CD4-positive, alpha-beta T cell (primary cell): ENCODE results near the gene SPRYD3. TPM values are rescaled to one million over a fixed set of nuclear protein-coding genes. Genes with fewer than 3 reads are reported as not detected.

ENCODE experiments used
- ATAC-seq: fragments of 200-7000 bp; cut with Tn5 transposase; one replicate; pipeline ENCODE4 v1.10.0; 2022; ENCODE audit warnings: mild to moderate bottlenecking; ENCODE audit not compliant: poor library complexity
- CTCF ChIA-PET: fragments of 350-600 bp; sonication (Branson Sonifier 250); formaldehyde crosslinking; loops from one replicate; lab custom pipeline; 2021; ENCODE audit warnings: antibody characterized with exemption, inconsistent platforms; lab: Charles Lee
- POLR2A ChIA-PET: fragments of 350-600 bp; sonication (Branson Sonifier 250); formaldehyde crosslinking; loops from one replicate; lab custom pipeline; 2021; ENCODE audit warnings: antibody characterized with exemption, inconsistent platforms; lab: Charles Lee
- DNase-seq, 14 experiments: peaks; one replicate each; pipeline ENCODE4 v3.0.0-alpha.2; 2013 to 2020; ENCODE audit warnings: mixed read lengths in 2 of 14
- H3K27ac ChIP-seq, 2 donors: one replicate each; pipeline versions ENCODE4 v1.5.1 to v1.7.0; 2013; ENCODE audit warnings: low read length in 2 of 2, low read depth in 1 of 2, mild to moderate bottlenecking in 1 of 2
- H3K27me3 ChIP-seq, 2 experiments: 1 replicate in 1 of 2; 2 replicates in 1 of 2; pipeline versions ENCODE4 v1.6.1 to v1.7.0; 2013; ENCODE audit warnings: low read length in 2 of 2, control low read depth in 1 of 2, mild to moderate bottlenecking in 1 of 2, moderate library complexity in 1 of 2; ENCODE audit not compliant: insufficient read depth in 2 of 2, control insufficient read depth in 1 of 2
- H3K36me3 ChIP-seq: one replicate; pipeline ENCODE4 v1.6.1; 2013; ENCODE audit warnings: low read length, control low read depth; ENCODE audit not compliant: insufficient read depth
- H3K4me1 ChIP-seq: one replicate; pipeline ENCODE4 v1.6.1; 2013; ENCODE audit warnings: low read length, control low read depth; ENCODE audit not compliant: insufficient read depth
- H3K4me3 ChIP-seq: one replicate; pipeline ENCODE4 v1.5.1; 2013; ENCODE audit warnings: mild to moderate bottlenecking, low read length, moderate library complexity
- H3K9me3 ChIP-seq, 2 experiments: 1 replicate in 1 of 2; 2 replicates in 1 of 2; pipeline versions ENCODE4 v1.6.1 to v1.7.0; 2013; ENCODE audit warnings: low read length in 2 of 2, mild to moderate bottlenecking in 2 of 2, control low read depth in 1 of 2, moderate library complexity in 1 of 2; ENCODE audit not compliant: control insufficient read depth in 1 of 2, insufficient read depth in 1 of 2
- H3K27ac Mint-ChIP-seq: one replicate; pipeline ENCODE4 v1.8.0; 2020; ENCODE audit warnings: mixed read lengths
- H3K27me3 Mint-ChIP-seq: one replicate; pipeline ENCODE4 v1.8.0; 2021; ENCODE audit warnings: mixed read lengths
- H3K36me3 Mint-ChIP-seq: one replicate; pipeline ENCODE4 v1.8.0; 2021; ENCODE audit warnings: low read depth, mixed read lengths
- H3K4me1 Mint-ChIP-seq: one replicate; pipeline ENCODE4 v1.8.0; 2021; ENCODE audit warnings: low read depth, mixed read lengths
- H3K4me3 Mint-ChIP-seq: one replicate; pipeline ENCODE4 v1.8.0; 2020; ENCODE audit warnings: mild to moderate bottlenecking, mixed read lengths
- H3K9me3 Mint-ChIP-seq: one replicate; pipeline ENCODE4 v1.8.0; 2020; ENCODE audit warnings: mixed read lengths
- CTCF ChIP-seq: fragments of 200-600 bp; IDR thresholded peaks from one replicate; pipeline ENCODE4 v1.8.0; 2022; ENCODE audit warnings: antibody characterized with exemption, mild to moderate bottlenecking
- intact Hi-C, 2 experiments: fragments of 100-400 bp; cut with DNase I in 1 of 2; cut with micrococcal nuclease in 1 of 2; formaldehyde crosslinking; loops; one replicate each; pipeline versions ENCODE4 v1.15.1 to v1.9.0; 2023 to 2025; cut with DNase I, micrococcal nuclease
- polyA plus RNA-seq, 2 donors: library from polyadenylated mRNA; unstranded; fragments of 120-200 nt; gene quantifications; one replicate each; pipeline ENCODE4 v1.2.1, GENCODE V29; 2013
- total RNA-seq, 174 experiments: library from RNA in 2 of 174; stranded (reverse) in 2 of 174; gene quantifications; one replicate each; pipeline ENCODE4 v1.2.3 and lab custom pipeline; 2021 to 2026

Gene SPRYD3, protein sequence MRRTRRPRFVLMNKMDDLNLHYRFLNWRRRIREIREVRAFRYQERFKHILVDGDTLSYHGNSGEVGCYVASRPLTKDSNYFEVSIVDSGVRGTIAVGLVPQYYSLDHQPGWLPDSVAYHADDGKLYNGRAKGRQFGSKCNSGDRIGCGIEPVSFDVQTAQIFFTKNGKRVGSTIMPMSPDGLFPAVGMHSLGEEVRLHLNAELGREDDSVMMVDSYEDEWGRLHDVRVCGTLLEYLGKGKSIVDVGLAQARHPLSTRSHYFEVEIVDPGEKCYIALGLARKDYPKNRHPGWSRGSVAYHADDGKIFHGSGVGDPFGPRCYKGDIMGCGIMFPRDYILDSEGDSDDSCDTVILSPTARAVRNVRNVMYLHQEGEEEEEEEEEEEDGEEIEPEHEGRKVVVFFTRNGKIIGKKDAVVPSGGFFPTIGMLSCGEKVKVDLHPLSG
- total RNA-seq (10 to 100 TPM; 17.7 to 21.0 TPM), total RNA-seq (lab: John Stamatoyannopoulos, UW) (23.0 to 71.3 (median 51.1) reads per million in 172 experiments)
- polyA plus RNA-seq (2013, experiment 1 of 2) = 30.4 TPM
- polyA plus RNA-seq (2013, experiment 2 of 2) = 32.0 TPM

- Histone ChIP-seq H3K27ac (peak within 1 kb of the TSS; percentile 82 to 85), H3K36me3 (peaks cover 30% of the 10 kb centered on the region), H3K4me1 (peaks cover 34% of the 10 kb centered on the region), H3K27me3 (no peaks in the 10 kb centered on the region), H3K9me3 (no peaks in the 10 kb centered on the region), H3K4me3 (peak within 1 kb of the TSS; percentile 72)
- Mint-ChIP-seq H3K4me3 (peak within 1 kb of the TSS; percentile 95), H3K9me3 (no peaks in the 10 kb centered on the region), H3K4me1 (peaks cover 40% of the 10 kb centered on the region), H3K27me3 (no peaks in the 10 kb centered on the region), H3K36me3 (peaks cover 46% of the 10 kb centered on the region), H3K27ac (peak within 1 kb of the TSS; percentile 98)
- intact Hi-C loops = loop anchor here (1.0 to 2.0 kb wide), 3 partner anchors 19 to 25 kb away; no protein-coding TSS in a partner anchor
- CTCF ChIA-PET = interaction anchor here (0.9 to 3.6 kb wide), 7 partner anchors 13 to 32 kb away, joined by 3 to 24 read pairs (median 5); partner anchors contain the start of genes IGFBP6 and SOAT2
- ATAC-seq = peak; percentile 94
- peak; percentile 94 to 98 (median 96) for DNase-seq
- POLR2A ChIA-PET = interaction anchor here (0.6 to 4.0 kb wide), 29 partner anchors 8 to 469 kb away, joined by 3 to 37 read pairs (median 6); partner anchors contain the start of genes AAAS, CSAD, EIF4B and IGFBP6
- TF ChIP-seq CTCF = no peak
These were observed at the start of gene SPRYD3 for GRCh38 chr12:53079226-53080117. Gene SPRYD3 (minus strand): TSS chr12:53079390. CDS start chr12:53079333, 57 bp downstream.

GRCh38 chr12:53127169-53127568, 48.0 kb upstream of the SPRYD3 start:
- ChIA-PET CTCF (no interaction called here), POLR2A (no interaction called here)
- no peak for DNase-seq
- no peaks in the 10 kb centered on the region for H3K9me3 ChIP-seq
- Mint-ChIP-seq H3K27ac (no peak overlapping the region), H3K4me3 (no peak overlapping the region), H3K27me3 (peaks cover 9% of the 10 kb centered on the region), H3K9me3 (no peaks in the 10 kb centered on the region), H3K36me3 (no peaks in the 10 kb centered on the region), H3K4me1 (no peaks in the 10 kb centered on the region)
- intact Hi-C loops = no loop called here
- no peaks in the 10 kb centered on the region for H3K27me3 ChIP-seq
- no peak for TF ChIP-seq CTCF
- H3K4me1 ChIP-seq = no peaks in the 10 kb centered on the region
- H3K27ac ChIP-seq = no peak overlapping the region
- H3K36me3 ChIP-seq = no peaks in the 10 kb centered on the region
- no peak for ATAC-seq
- no peak overlapping the region for H3K4me3 ChIP-seq

DNA sequence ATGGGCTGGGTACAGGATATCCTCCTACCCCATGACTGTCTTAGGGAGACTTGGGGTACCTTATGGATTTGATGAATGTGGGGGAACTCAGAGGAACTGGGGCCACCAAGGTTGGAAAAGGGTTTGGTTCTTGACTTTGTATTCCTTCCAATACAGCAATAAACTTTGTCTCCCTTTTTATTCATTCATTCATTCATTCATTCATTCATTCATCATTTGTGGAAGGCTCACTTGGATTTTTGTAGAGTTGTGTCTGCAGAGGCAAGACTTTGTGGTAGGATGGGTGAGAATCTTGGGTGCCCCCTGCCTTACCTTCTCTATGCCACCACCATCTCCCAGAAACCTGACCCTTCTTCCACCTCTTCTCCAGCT, 45.1 kb upstream of the SPRYD3 start:
- ChIA-PET CTCF (interaction anchor here (0.7 kb wide), 1 partner anchor 85 kb away, joined by 4 read pairs; no protein-coding TSS in a partner anchor), POLR2A (no interaction called here)

More for the DNA sequence above, 45.1 kb upstream of the SPRYD3 start:
- H3K9me3 Mint-ChIP-seq = no peaks in the 10 kb centered on the region
- intact Hi-C loops = no loop called here
- H3K4me3 Mint-ChIP-seq = no peak overlapping the region
- no peaks in the 10 kb centered on the region for H3K9me3 ChIP-seq
- peaks cover 4% of the 10 kb centered on the region for H3K27me3 Mint-ChIP-seq
- H3K27ac Mint-ChIP-seq = no peak overlapping the region
- TF ChIP-seq CTCF = no peak
- H3K36me3 Mint-ChIP-seq = no peaks in the 10 kb centered on the region
- no peaks in the 10 kb centered on the region for H3K4me1 Mint-ChIP-seq
- H3K27ac ChIP-seq = no peak overlapping the region
- H3K4me3 ChIP-seq = no peak overlapping the region
- H3K36me3 ChIP-seq = no peaks in the 10 kb centered on the region
- H3K4me1 ChIP-seq = no peaks in the 10 kb centered on the region
- H3K27me3 ChIP-seq = no peaks in the 10 kb centered on the region
- ATAC-seq = no peak
- DNase-seq = no peak
